ENCODE measurements around the gene UBE3A.

UBE3A gene

GRCh38 chr15:25445412-25445811, 6.6 kb upstream of the UBE3A start:
- Histone ChIP-seq H4K91ac (ENCODE audit: low read depth, low read length, poor library complexity) (no peak overlapping the region), H3K79me1 (ENCODE audit: low read depth, low read length) (no peaks in the 10 kb centered on the region), H3K4me3 (ENCODE audit: low read length in 2 of 2) (no peak overlapping the region), H3K9me3 (replicated peaks in 1 of 2; ENCODE audit: control insufficient read depth in 2 of 2, insufficient read depth in 1 of 2, low read depth in 1 of 2, low read length in 2 of 2) (peaks cover 0 to 8% of the 10 kb centered on the region in 2 donors), H3K9ac (ENCODE audit: low read depth, low read length, poor library complexity) (no peak overlapping the region), H2BK120ac (ENCODE audit: low read depth, low read length) (no peak overlapping the region), H3K4me2 (ENCODE audit: insufficient read depth, low read length, poor library complexity, severe bottlenecking) (no peak overlapping the region), H2BK5ac (ENCODE audit: low read length) (no peak overlapping the region), H3K36me3 (replicated peaks in 1 of 2; ENCODE audit: control insufficient read depth in 2 of 2, insufficient read depth in 2 of 2, low read length in 2 of 2) (no peaks in the 10 kb centered on the region), H2BK15ac (ENCODE audit: low read length) (no peak overlapping the region), H4K8ac (ENCODE audit: low read depth, low read length) (no peak overlapping the region), H3K27ac (replicated peaks; ENCODE audit: low read length) (no peak overlapping the region), H3K14ac (ENCODE audit: low read length) (no peak overlapping the region), H2AFZ (ENCODE audit: low read length) (no peak overlapping the region), H3K4me1 (ENCODE audit: control insufficient read depth in 2 of 2, insufficient read depth in 1 of 2, low read depth in 1 of 2, low read length in 2 of 2) (no peaks in the 10 kb centered on the region), H3K23ac (ENCODE audit: low read depth, low read length, poor library complexity) (no peak overlapping the region), H2BK12ac (ENCODE audit: low read length) (no peak overlapping the region), H2AK5ac (ENCODE audit: low read depth, low read length) (no peak overlapping the region), H3K27me3 (ENCODE audit: control insufficient read depth in 3 of 3, insufficient read depth in 3 of 3, low read depth in 1 of 3, low read length in 3 of 3) (no peaks in the 10 kb centered on the region), H3K4ac (ENCODE audit: low read length) (no peak overlapping the region), H3K18ac (ENCODE audit: low read length) (no peak overlapping the region)
- DNase-seq (ENCODE audit: low spot score), result no peak
- WGBS, 2 donors (ENCODE audit: extremely low coverage in 2 of 2, insufficient read length in 2 of 2, insufficient replicate concordance in 1 of 2), result no CpG with 5 or more reads among the region's 4 CpGs

GRCh38 chr15:25441111-25441510, 2.3 kb upstream of the UBE3A start:
- Histone ChIP-seq H2BK15ac (ENCODE audit: low read length) (no peak overlapping the region), H3K9ac (ENCODE audit: low read depth, low read length, poor library complexity) (no peak overlapping the region)

GRCh38 chr15:25439369-25439836, 579 bp upstream of the UBE3A start:
- H3K23ac ChIP-seq (ENCODE audit: low read depth, low read length, poor library complexity), result peak overlapping the region; percentile 98

More at GRCh38 chr15:25441111-25441510, 2.3 kb upstream of the UBE3A start:
- Histone ChIP-seq H4K91ac (ENCODE audit: low read depth, low read length, poor library complexity) (no peak overlapping the region), H2BK120ac (ENCODE audit: low read depth, low read length) (no peak overlapping the region), H2AK5ac (ENCODE audit: low read depth, low read length) (no peak overlapping the region), H3K27ac (replicated peaks; ENCODE audit: low read length) (no peak overlapping the region), H3K4me3 (ENCODE audit: low read length in 2 of 2) (no peak overlapping the region), H3K36me3 (replicated peaks in 1 of 2; ENCODE audit: control insufficient read depth in 2 of 2, insufficient read depth in 2 of 2, low read length in 2 of 2) (no peaks in the 10 kb centered on the region), H3K18ac (ENCODE audit: low read length) (no peak overlapping the region), H3K27me3 (ENCODE audit: control insufficient read depth in 3 of 3, insufficient read depth in 3 of 3, low read depth in 1 of 3, low read length in 3 of 3) (no peaks in the 10 kb centered on the region), H2BK12ac (ENCODE audit: low read length) (no peak overlapping the region), H3K4me1 (ENCODE audit: control insufficient read depth in 2 of 2, insufficient read depth in 1 of 2, low read depth in 1 of 2, low read length in 2 of 2) (peaks cover 0 to 6% of the 10 kb centered on the region in 2 donors), H3K23ac (ENCODE audit: low read depth, low read length, poor library complexity) (no peak overlapping the region), H2AFZ (ENCODE audit: low read length) (no peak overlapping the region), H3K79me1 (ENCODE audit: low read depth, low read length) (peaks cover 2% of the 10 kb centered on the region), H3K4ac (ENCODE audit: low read length) (no peak overlapping the region), H3K4me2 (ENCODE audit: insufficient read depth, low read length, poor library complexity, severe bottlenecking) (no peak overlapping the region), H4K8ac (ENCODE audit: low read depth, low read length) (no peak overlapping the region), H2BK5ac (ENCODE audit: low read length) (no peak overlapping the region), H3K14ac (ENCODE audit: low read length) (no peak overlapping the region), H3K9me3 (replicated peaks in 1 of 2; ENCODE audit: control insufficient read depth in 2 of 2, insufficient read depth in 1 of 2, low read depth in 1 of 2, low read length in 2 of 2) (no peaks in the 10 kb centered on the region)
- DNase-seq (ENCODE audit: low spot score), result no peak

GRCh38 chr15:25437777-25438600, 835 bp downstream of the UBE3A start:
- WGBS, 2 donors (ENCODE audit: extremely low coverage in 2 of 2, insufficient read length in 2 of 2, insufficient replicate concordance in 1 of 2), result no CpG with 5 or more reads among the region's 67 CpGs
- H3K4me2 ChIP-seq (ENCODE audit: insufficient read depth, low read length, poor library complexity, severe bottlenecking), result peak overlapping the region; percentile 54

More at GRCh38 chr15:25439369-25439836, 579 bp upstream of the UBE3A start:
- Histone ChIP-seq H3K9me3 (replicated peaks in 1 of 2; ENCODE audit: control insufficient read depth in 2 of 2, insufficient read depth in 1 of 2, low read depth in 1 of 2, low read length in 2 of 2) (peaks cover 0 to 13% of the 10 kb centered on the region in 2 donors), H2BK15ac (ENCODE audit: low read length) (no peak overlapping the region), H2BK120ac (ENCODE audit: low read depth, low read length) (peak overlapping the region; percentile 82), H2BK5ac (ENCODE audit: low read length) (peak overlapping the region; percentile 94), H3K4me2 (ENCODE audit: insufficient read depth, low read length, poor library complexity, severe bottlenecking) (peak overlapping the region; percentile 76), H3K9ac (ENCODE audit: low read depth, low read length, poor library complexity) (peak overlapping the region; percentile 63), H4K91ac (ENCODE audit: low read depth, low read length, poor library complexity) (no peak overlapping the region), H4K8ac (ENCODE audit: low read depth, low read length) (peak overlapping the region; percentile 33), H3K36me3 (replicated peaks in 1 of 2; ENCODE audit: control insufficient read depth in 2 of 2, insufficient read depth in 2 of 2, low read length in 2 of 2) (peaks cover 0 to 14% of the 10 kb centered on the region in 2 donors), H3K27ac (replicated peaks; ENCODE audit: low read length) (peak overlapping the region; percentile 84), H3K79me1 (ENCODE audit: low read depth, low read length) (peaks cover 2% of the 10 kb centered on the region), H2AK5ac (ENCODE audit: low read depth, low read length) (peak overlapping the region; percentile 74), H3K4me3 (ENCODE audit: low read length in 2 of 2) (peak overlapping the region; percentile 82 to 93), H3K4me1 (ENCODE audit: control insufficient read depth in 2 of 2, insufficient read depth in 1 of 2, low read depth in 1 of 2, low read length in 2 of 2) (peaks cover 0 to 6% of the 10 kb centered on the region in 2 donors), H2BK12ac (ENCODE audit: low read length) (no peak overlapping the region), H2AFZ (ENCODE audit: low read length) (peak overlapping the region; percentile 98), H3K4ac (ENCODE audit: low read length) (no peak overlapping the region), H3K14ac (ENCODE audit: low read length) (no peak overlapping the region), H3K18ac (ENCODE audit: low read length) (peak overlapping the region; percentile 95), H3K27me3 (ENCODE audit: control insufficient read depth in 3 of 3, insufficient read depth in 3 of 3, low read depth in 1 of 3, low read length in 3 of 3) (no peaks in the 10 kb centered on the region)
- no CpG with 5 or more reads among the region's 14 CpGs for WGBS, 2 donors (ENCODE audit: extremely low coverage in 2 of 2, insufficient read length in 2 of 2, insufficient replicate concordance in 1 of 2)
- peak; percentile 2 for DNase-seq (ENCODE audit: low spot score)

More at GRCh38 chr15:25437777-25438600, 835 bp downstream of the UBE3A start:
- Histone ChIP-seq H2BK12ac (ENCODE audit: low read length) (no peak overlapping the region), H2BK120ac (ENCODE audit: low read depth, low read length) (no peak overlapping the region), H3K27me3 (ENCODE audit: control insufficient read depth in 3 of 3, insufficient read depth in 3 of 3, low read depth in 1 of 3, low read length in 3 of 3) (no peaks in the 10 kb centered on the region), H3K14ac (ENCODE audit: low read length) (peak overlapping the region; percentile 94), H3K23ac (ENCODE audit: low read depth, low read length, poor library complexity) (peak overlapping the region; percentile 98), H2BK15ac (ENCODE audit: low read length) (no peak overlapping the region), H3K9ac (ENCODE audit: low read depth, low read length, poor library complexity) (peak overlapping the region; percentile 98), H3K4me1 (ENCODE audit: control insufficient read depth in 2 of 2, insufficient read depth in 1 of 2, low read depth in 1 of 2, low read length in 2 of 2) (peaks cover 0 to 6% of the 10 kb centered on the region in 2 donors), H3K9me3 (replicated peaks in 1 of 2; ENCODE audit: control insufficient read depth in 2 of 2, insufficient read depth in 1 of 2, low read depth in 1 of 2, low read length in 2 of 2) (peaks cover 0 to 14% of the 10 kb centered on the region in 2 donors), H3K18ac (ENCODE audit: low read length) (peak overlapping the region; percentile 99), H2BK5ac (ENCODE audit: low read length) (peak overlapping the region; percentile 98), H3K79me1 (ENCODE audit: low read depth, low read length) (peaks cover 2% of the 10 kb centered on the region), H3K4me3 (ENCODE audit: low read length in 2 of 2) (peak overlapping the region; percentile 82 to 92), H4K8ac (ENCODE audit: low read depth, low read length) (no peak overlapping the region), H2AFZ (ENCODE audit: low read length) (peak overlapping the region; percentile 98), H3K27ac (replicated peaks; ENCODE audit: low read length) (peak overlapping the region; percentile 94), H3K4ac (ENCODE audit: low read length) (peak overlapping the region; percentile 37), H4K91ac (ENCODE audit: low read depth, low read length, poor library complexity) (no peak overlapping the region), H2AK5ac (ENCODE audit: low read depth, low read length) (peak overlapping the region; percentile 97), H3K36me3 (replicated peaks in 1 of 2; ENCODE audit: control insufficient read depth in 2 of 2, insufficient read depth in 2 of 2, low read length in 2 of 2) (peaks cover 0 to 18% of the 10 kb centered on the region in 2 donors)
- DNase-seq (ENCODE audit: low spot score), result peak; percentile 74

Data from neuronal stem cell (in vitro differentiated cells).